ENCODE measurements around the gene POLR2J3.

Gene POLR2J3

DNA sequence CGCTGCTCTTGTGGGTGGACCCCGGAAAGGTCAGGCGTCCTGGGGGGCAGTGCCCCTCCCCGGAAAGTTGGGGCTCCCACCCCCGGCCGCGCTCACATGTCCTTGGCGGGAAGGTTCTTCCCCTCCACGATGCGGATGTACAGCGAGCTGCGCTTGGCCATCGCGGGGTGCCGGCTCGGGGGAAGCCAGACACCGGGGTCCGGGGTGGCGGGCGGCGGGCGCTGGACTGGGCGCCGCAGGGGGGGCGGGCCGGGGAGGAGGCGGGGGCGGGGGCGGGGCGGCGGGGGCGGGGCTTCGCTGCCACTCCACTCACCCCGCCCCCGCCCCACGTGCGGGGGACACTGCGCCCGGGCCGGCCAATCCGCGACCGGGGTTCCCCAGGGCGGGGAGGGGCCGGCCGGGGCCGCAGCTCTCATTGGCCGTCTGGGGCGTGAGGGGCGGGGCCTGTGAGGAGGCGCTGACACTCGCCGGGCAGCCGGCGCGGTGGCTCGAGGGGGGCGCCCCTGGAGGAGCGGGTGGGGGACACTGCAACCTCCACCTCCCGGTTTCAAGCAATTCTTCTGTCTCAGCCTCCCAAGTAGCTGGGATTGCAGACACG is 54.7 kb downstream of the POLR2J3 start, which contains the start of gene RASA4B:
RASA4B (minus strand) TSS at position 228 of the 598 bp plus-strand sequence; CDS start at position 161, 67 bp downstream.
- DNase-seq, result peak; percentile 7

All from fibroblast of skin of abdomen (primary cell).